ENCODE results near the gene PPM1A. TPM values are rescaled to one million over a fixed set of nuclear protein-coding genes. Genes with fewer than 3 reads are reported as not detected.

Gene PPM1A
- total and polyA plus RNA-seq, 9 of the 15 experiments (the other 6 are each of a cell fraction or from before 2014, with no cell fraction given), result 5.5 to 23.9 (median 15.2) TPM

DNA sequence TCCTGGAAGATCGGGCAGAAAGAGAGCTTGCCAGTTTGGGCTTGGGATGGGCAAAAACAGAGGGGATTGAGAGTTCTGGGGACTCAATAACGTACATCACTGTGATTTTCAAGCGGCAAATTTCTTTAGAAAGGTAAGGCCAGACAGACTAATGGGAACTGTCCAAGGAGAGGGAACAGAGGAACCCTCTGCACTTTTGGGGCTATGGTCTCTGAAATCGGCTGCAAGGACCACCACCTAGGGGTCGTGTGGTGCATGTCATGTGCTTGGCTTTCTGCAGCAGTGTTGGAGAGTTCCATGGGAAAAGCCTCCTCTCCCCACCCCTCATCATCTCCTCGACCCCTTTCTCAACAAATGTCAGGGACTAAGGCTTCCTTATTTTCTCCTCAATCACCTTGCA lies 79.6 kb downstream of the PPM1A start:
- no peaks in the 10 kb centered on the region for H4K20me1 ChIP-seq (replicated peaks; ENCODE audit: control insufficient read depth, insufficient read depth, low read length)
- H3K4me1 ChIP-seq (replicated peaks in 1 of 2; ENCODE audit: control insufficient read depth in 2 of 2, insufficient read depth in 2 of 2, low read length in 2 of 2), result peaks cover 2 to 6% of the 10 kb centered on the region in 2 experiments; a peak in 3 of 5 replicates
- POLR2A ChIA-PET, result interaction anchor here (0.6 kb wide), 1 partner anchor 20 kb away, joined by 3 read pairs; no protein-coding TSS in a partner anchor
- H3K9me1 ChIP-seq (ENCODE audit: control insufficient read depth, insufficient read depth, low read length), result no peaks in the 10 kb centered on the region
- FAIRE-seq (no peak), DNase-seq (ENCODE audit: extremely low read depth in 1 of 4, low spot score in 3 of 4) (no peak), ATAC-seq (no peak)
- no peak overlapping the region for H2AFZ ChIP-seq (ENCODE audit: low read depth, low read length)
- no peak overlapping the region for H3K9ac ChIP-seq (ENCODE audit: insufficient read depth in 1 of 2, low read depth in 2 of 2, low read length in 2 of 2)
- CTCF ChIA-PET (ENCODE audit: low intra/inter-chr PET ratio), result no interaction called here
- WGBS (ENCODE audit: insufficient coverage, low coverage, missing lambda C conversion rate), result 20% methylated on average over 6 of the region's 6 CpGs
- H3K4me3 ChIP-seq, result no peak overlapping the region
- in situ Hi-C loops (cut with MboI) (no loop called here), intact Hi-C loops (cut with micrococcal nuclease) (no loop called here)
- no peak for TF ChIP-seq TCF3 (CRISPR knock-in tag; IDR thresholded peaks at IDR 0.05)
- TF ChIP-seq MAFG (tag; conservative IDR thresholded peaks at IDR 0.05), result no peak
- TF ChIP-seq NFE2L1 (tag; IDR thresholded peaks at IDR 0.05; ENCODE audit: borderline replicate concordance, low read depth), result no peak
- no peak for TF ChIP-seq PHTF2 (CRISPR knock-in tag; IDR thresholded peaks at IDR 0.05)
- no peak for TF ChIP-seq ZNF668 (CRISPR knock-in tag; IDR thresholded peaks at IDR 0.05)
- TF ChIP-seq, protein P1, sequence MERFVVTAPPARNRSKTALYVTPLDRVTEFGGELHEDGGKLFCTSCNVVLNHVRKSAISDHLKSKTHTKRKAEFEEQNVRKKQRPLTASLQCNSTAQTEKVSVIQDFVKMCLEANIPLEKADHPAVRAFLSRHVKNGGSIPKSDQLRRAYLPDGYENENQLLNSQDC (CRISPR knock-in tag; IDR thresholded peaks at IDR 0.05), result no peak
- TF ChIP-seq, protein P2, sequence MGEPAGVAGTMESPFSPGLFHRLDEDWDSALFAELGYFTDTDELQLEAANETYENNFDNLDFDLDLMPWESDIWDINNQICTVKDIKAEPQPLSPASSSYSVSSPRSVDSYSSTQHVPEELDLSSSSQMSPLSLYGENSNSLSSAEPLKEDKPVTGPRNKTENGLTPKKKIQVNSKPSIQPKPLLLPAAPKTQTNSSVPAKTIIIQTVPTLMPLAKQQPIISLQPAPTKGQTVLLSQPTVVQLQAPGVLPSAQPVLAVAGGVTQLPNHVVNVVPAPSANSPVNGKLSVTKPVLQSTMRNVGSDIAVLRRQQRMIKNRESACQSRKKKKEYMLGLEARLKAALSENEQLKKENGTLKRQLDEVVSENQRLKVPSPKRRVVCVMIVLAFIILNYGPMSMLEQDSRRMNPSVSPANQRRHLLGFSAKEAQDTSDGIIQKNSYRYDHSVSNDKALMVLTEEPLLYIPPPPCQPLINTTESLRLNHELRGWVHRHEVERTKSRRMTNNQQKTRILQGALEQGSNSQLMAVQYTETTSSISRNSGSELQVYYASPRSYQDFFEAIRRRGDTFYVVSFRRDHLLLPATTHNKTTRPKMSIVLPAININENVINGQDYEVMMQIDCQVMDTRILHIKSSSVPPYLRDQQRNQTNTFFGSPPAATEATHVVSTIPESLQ (CRISPR knock-in tag; IDR thresholded peaks at IDR 0.05), result no peak
- no peak for TF ChIP-seq ZNF146 (CRISPR knock-in tag; IDR thresholded peaks at IDR 0.05; ENCODE audit: unreplicated experiment)
- TF ChIP-seq RFX5 (IDR thresholded peaks at IDR 0.05; ENCODE audit: low read depth, low read length), result no peak
- TF ChIP-seq, protein P3, sequence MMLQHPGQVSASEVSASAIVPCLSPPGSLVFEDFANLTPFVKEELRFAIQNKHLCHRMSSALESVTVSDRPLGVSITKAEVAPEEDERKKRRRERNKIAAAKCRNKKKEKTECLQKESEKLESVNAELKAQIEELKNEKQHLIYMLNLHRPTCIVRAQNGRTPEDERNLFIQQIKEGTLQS (IDR thresholded peaks at IDR 0.05), result no peak
- TF ChIP-seq, protein P3 (CRISPR knock-in tag; conservative IDR thresholded peaks at IDR 0.05), result no peak
- TF ChIP-seq, protein P4, sequence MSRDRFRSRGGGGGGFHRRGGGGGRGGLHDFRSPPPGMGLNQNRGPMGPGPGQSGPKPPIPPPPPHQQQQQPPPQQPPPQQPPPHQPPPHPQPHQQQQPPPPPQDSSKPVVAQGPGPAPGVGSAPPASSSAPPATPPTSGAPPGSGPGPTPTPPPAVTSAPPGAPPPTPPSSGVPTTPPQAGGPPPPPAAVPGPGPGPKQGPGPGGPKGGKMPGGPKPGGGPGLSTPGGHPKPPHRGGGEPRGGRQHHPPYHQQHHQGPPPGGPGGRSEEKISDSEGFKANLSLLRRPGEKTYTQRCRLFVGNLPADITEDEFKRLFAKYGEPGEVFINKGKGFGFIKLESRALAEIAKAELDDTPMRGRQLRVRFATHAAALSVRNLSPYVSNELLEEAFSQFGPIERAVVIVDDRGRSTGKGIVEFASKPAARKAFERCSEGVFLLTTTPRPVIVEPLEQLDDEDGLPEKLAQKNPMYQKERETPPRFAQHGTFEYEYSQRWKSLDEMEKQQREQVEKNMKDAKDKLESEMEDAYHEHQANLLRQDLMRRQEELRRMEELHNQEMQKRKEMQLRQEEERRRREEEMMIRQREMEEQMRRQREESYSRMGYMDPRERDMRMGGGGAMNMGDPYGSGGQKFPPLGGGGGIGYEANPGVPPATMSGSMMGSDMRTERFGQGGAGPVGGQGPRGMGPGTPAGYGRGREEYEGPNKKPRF (IDR thresholded peaks at IDR 0.05; ENCODE audit: low read depth, low read length), result no peak
- TF ChIP-seq ZNF717 (CRISPR knock-in tag; IDR thresholded peaks at IDR 0.05), result no peak
- no peak for TF ChIP-seq SMAD4 (CRISPR knock-in tag; conservative IDR thresholded peaks at IDR 0.05)
- no peak for TF ChIP-seq HDAC8 (tag; IDR thresholded peaks at IDR 0.05)
- TF ChIP-seq MEF2A (IDR thresholded peaks at IDR 0.05; ENCODE audit: control insufficient read depth, low read depth, low read length), result no peak
- no peak for TF ChIP-seq EHMT2 (IDR thresholded peaks at IDR 0.05)
- no peaks in the 10 kb centered on the region for H3K36me3 ChIP-seq (ENCODE audit: control insufficient read depth, insufficient read depth, low read length)
- no peaks in the 10 kb centered on the region for H3K9me3 ChIP-seq (replicated peaks; ENCODE audit: control insufficient read depth, insufficient read depth, low read depth, low read length)
- H3K27me3 ChIP-seq (ENCODE audit: control insufficient read depth in 2 of 2, insufficient read depth in 2 of 2, low read length in 2 of 2), result no peaks in the 10 kb centered on the region; a peak in 1 of 5 replicates
- no TSS peak for BruUV-seq (replicated peaks)
- H3K27ac ChIP-seq (ENCODE audit: extremely low read depth, low read depth, low read length), result no peak overlapping the region
- H3K79me2 ChIP-seq (ENCODE audit: control insufficient read depth, insufficient read depth, low read length), result no peaks in the 10 kb centered on the region
- no peak overlapping the region for H3K4me2 ChIP-seq (ENCODE audit: insufficient read depth, low read length)

All from K562 (cell line).